OCI-LY7 (cell line): Measurements from ENCODE around the gene TCEANC. TPM values are rescaled to one million over a fixed set of nuclear protein-coding genes. Genes with fewer than 3 reads are reported as not detected.
A peak's percentile ranks its signal among the peaks of the same experiment; 100 is the strongest.

ENCODE experiments used
- BruUV-seq: library from RNA; stranded (reverse); fragments of 400-500 nt; replicated peaks from 2 replicates; lab custom pipeline; 2021; lab: Mats Ljungman, UMichigan
- CTCF ChIA-PET: fragments of 300-600 bp; sonication (Branson Sonifier 250); formaldehyde crosslinking; loops from one replicate; lab custom pipeline; 2022; ENCODE audit warnings: antibody characterized with exemption; ENCODE audit not compliant: unreplicated experiment; lab: Charles Lee
- POLR2A ChIA-PET: fragments of 300-600 bp; sonication (Branson Sonifier 250); formaldehyde crosslinking; loops from one replicate; lab custom pipeline; 2022; ENCODE audit warnings: antibody characterized with exemption; lab: Charles Lee
- DNase-seq: peaks from one replicate; pipeline ENCODE4 v3.0.0-alpha.2; 2015; ENCODE audit warnings: low spot score
- H2AFZ ChIP-seq: fragments of 200-600 bp; sonication (generic), shearing (Covaris generic); 2 replicates; pipeline ENCODE4 v1.6.1; 2014; ENCODE audit warnings: mild to moderate bottlenecking, antibody characterized with exemption, low read length, moderate library complexity
- H3K27ac ChIP-seq: fragments of 200-600 bp; sonication (generic); 2 replicates; pipeline ENCODE4 v1.5.1; 2014; ENCODE audit warnings: mixed run types, low read depth, mild to moderate bottlenecking, moderate library complexity, low read length, inconsistent platforms; ENCODE audit not compliant: poor library complexity, severe bottlenecking
- H3K36me3 ChIP-seq: fragments of 200-600 bp; sonication (generic); 2 replicates; pipeline ENCODE4 v1.6.1; 2014; ENCODE audit warnings: mild to moderate bottlenecking, antibody characterized with exemption, low read length, moderate library complexity, mixed read lengths; ENCODE audit not compliant: insufficient read depth
- H3K4me1 ChIP-seq: fragments of 200-600 bp; sonication (generic); 2 replicates; pipeline ENCODE4 v1.5.1; 2014; ENCODE audit warnings: mild to moderate bottlenecking, low read length; ENCODE audit not compliant: insufficient read depth, poor library complexity, severe bottlenecking
- H3K4me2 ChIP-seq: fragments of 200-600 bp; sonication (generic); 2 replicates; pipeline ENCODE4 v1.6.1; 2014; ENCODE audit warnings: mild to moderate bottlenecking, low read length
- H3K4me3 ChIP-seq: fragments of 200-600 bp; sonication (generic); 2 replicates; pipeline ENCODE4 v1.5.1; 2014; ENCODE audit warnings: mild to moderate bottlenecking, low read depth, low read length; ENCODE audit not compliant: poor library complexity, severe bottlenecking
- H3K79me2 ChIP-seq: fragments of 200-600 bp; sonication (generic); 2 replicates; pipeline ENCODE4 v1.6.1; 2016; ENCODE audit warnings: low read depth, mild to moderate bottlenecking, low read length, moderate library complexity, mixed read lengths; ENCODE audit not compliant: insufficient read depth
- H3K9me2 ChIP-seq: fragments of 200-600 bp; sonication (generic); 2 replicates; pipeline ENCODE4 v1.6.1; 2016; ENCODE audit warnings: mild to moderate bottlenecking, low read length, mixed read lengths; ENCODE audit not compliant: insufficient read depth
- H3K9me3 ChIP-seq: fragments of 200-600 bp; sonication (generic); 2 replicates; pipeline ENCODE4 v1.6.1; 2014; ENCODE audit warnings: mild to moderate bottlenecking, mixed run types, low read length, mixed read lengths
- H4K20me1 ChIP-seq: fragments of 200-600 bp; sonication (generic); 2 replicates; pipeline ENCODE4 v1.6.1; 2014; ENCODE audit warnings: mild to moderate bottlenecking, antibody characterized with exemption, low read length, moderate library complexity, mixed read lengths; ENCODE audit not compliant: insufficient read depth
- EZH2phosphoT487 ChIP-seq: fragments of 200-600 bp; sonication (generic); IDR thresholded peaks from 2 replicates; pipeline ENCODE4 v1.6.1; 2018; ENCODE audit warnings: low read depth, borderline replicate concordance, mild to moderate bottlenecking, mixed run types, antibody characterized with exemption, low read length, moderate library complexity, mixed read lengths
- intact Hi-C: fragments of 100-400 bp; cut with micrococcal nuclease; formaldehyde crosslinking; loops from one replicate; pipeline ENCODE4 v1.10.0; 2022; ENCODE audit not compliant: unreplicated experiment
- total RNA-seq, 2 experiments: library from RNA; depleted of rRNA in 1 of 2; stranded (reverse); fragments of >200 nt in 1 of 2; shearing (Covaris generic) in 1 of 2; gene quantifications; 2 replicates each; pipeline ENCODE4 v1.2.3, GENCODE V29; 2014 to 2022
- TF ChIP-seq, protein P1 (sequence below): fragments of 200-600 bp; sonication (generic); conservative IDR thresholded peaks from 2 replicates; pipeline ENCODE4 v1.5.1; 2014; ENCODE audit warnings: mild to moderate bottlenecking, antibody characterized with exemption, low read length, moderate library complexity, mixed read lengths

Gene TCEANC
- total RNA-seq, 2 experiments from 2014 or later: 4.0 to 4.5 TPM

DNA sequence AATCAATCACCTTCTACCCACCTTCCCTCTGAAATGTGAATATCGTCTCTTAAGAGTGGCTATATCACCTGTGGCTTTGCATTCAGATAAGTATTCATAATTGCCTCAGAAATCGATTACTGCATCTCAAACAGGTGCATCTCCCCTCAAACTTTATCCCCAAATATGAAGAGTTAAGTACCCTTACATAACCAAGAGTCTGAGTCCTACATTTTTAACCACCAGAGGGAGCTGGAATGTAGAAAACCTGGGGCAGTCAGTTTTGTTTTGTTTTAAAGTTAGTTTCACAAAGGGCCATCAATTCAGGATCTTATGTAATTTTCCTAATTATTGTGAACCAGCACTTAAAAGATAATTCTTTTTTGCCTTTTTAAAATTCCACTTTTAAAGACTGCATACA lies 5.7 kb downstream of the TCEANC start:
- intact Hi-C loops: loop anchor here (1.0 to 5.0 kb wide), 4 partner anchors 32 to 374 kb away; no protein-coding TSS in a partner anchor
- POLR2A ChIA-PET: interaction anchor here (1.2 kb wide), 1 partner anchor 30 kb away, joined by 4 read pairs; the partner anchor contains the start of gene RAB9A
- Histone ChIP-seq H3K27ac (peak overlapping the region; percentile 40), H3K4me1 (peaks cover 20% of the 10 kb centered on the region), H3K9me2 (no peaks in the 10 kb centered on the region), H3K36me3 (peaks cover 17% of the 10 kb centered on the region), H4K20me1 (no peaks in the 10 kb centered on the region), H3K4me2 (peak overlapping the region; percentile 77), H3K79me2 (peaks cover 12% of the 10 kb centered on the region; the same call in 1 of the 2 replicates), H3K9me3 (no peaks in the 10 kb centered on the region), H3K4me3 (peak overlapping the region; percentile 44), H2AFZ (peak overlapping the region; percentile 98)
- CTCF ChIA-PET: no interaction called here
- no TSS peak for BruUV-seq
- TF ChIP-seq, protein P1, sequence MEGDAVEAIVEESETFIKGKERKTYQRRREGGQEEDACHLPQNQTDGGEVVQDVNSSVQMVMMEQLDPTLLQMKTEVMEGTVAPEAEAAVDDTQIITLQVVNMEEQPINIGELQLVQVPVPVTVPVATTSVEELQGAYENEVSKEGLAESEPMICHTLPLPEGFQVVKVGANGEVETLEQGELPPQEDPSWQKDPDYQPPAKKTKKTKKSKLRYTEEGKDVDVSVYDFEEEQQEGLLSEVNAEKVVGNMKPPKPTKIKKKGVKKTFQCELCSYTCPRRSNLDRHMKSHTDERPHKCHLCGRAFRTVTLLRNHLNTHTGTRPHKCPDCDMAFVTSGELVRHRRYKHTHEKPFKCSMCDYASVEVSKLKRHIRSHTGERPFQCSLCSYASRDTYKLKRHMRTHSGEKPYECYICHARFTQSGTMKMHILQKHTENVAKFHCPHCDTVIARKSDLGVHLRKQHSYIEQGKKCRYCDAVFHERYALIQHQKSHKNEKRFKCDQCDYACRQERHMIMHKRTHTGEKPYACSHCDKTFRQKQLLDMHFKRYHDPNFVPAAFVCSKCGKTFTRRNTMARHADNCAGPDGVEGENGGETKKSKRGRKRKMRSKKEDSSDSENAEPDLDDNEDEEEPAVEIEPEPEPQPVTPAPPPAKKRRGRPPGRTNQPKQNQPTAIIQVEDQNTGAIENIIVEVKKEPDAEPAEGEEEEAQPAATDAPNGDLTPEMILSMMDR: peak; percentile 85
- TF ChIP-seq EZH2phosphoT487: no peak
- DNase-seq: peak; percentile 65

DNA sequence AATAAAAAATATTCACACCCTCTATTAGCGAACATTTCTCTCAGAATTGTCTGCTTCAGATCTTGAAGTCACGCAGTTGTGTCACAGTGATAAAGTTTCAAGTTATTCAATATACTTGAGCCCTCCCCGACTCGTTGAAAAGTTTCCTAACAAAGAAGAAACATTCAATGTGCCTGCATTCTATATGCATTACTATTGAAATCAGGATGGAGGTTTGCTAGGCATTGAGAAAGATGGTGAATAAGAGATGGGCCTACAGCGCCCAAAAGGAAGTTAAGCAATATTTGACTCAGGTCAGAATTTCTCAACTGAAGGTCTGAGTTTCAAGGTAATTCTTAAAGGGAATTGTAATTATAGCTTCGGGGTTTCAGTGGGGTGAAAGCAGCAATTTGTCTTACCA lies 6.1 kb downstream of the TCEANC start:
- CTCF ChIA-PET: no interaction called here

More for the DNA sequence above, 6.1 kb downstream of the TCEANC start:
- POLR2A ChIA-PET: interaction anchor here (1.2 kb wide), 1 partner anchor 29 kb away, joined by 4 read pairs; the partner anchor contains the start of gene RAB9A
- DNase-seq: peak; percentile 7
- H4K20me1 ChIP-seq: no peaks in the 10 kb centered on the region
- peaks cover 16% of the 10 kb centered on the region for H3K4me1 ChIP-seq
- peak overlapping the region; percentile 44 for H3K4me3 ChIP-seq
- H3K27ac ChIP-seq: peak overlapping the region; percentile 40
- peak overlapping the region; percentile 77 for H3K4me2 ChIP-seq
- H2AFZ ChIP-seq: peak overlapping the region; percentile 98
- no TSS peak for BruUV-seq
- no peaks in the 10 kb centered on the region for H3K9me2 ChIP-seq
- H3K36me3 ChIP-seq: peaks cover 17% of the 10 kb centered on the region
- H3K79me2 ChIP-seq: peaks cover 7% of the 10 kb centered on the region; the same call in 1 of the 2 replicates
- TF ChIP-seq EZH2phosphoT487: no peak
- TF ChIP-seq, protein P1: no peak
- no peaks in the 10 kb centered on the region for H3K9me3 ChIP-seq
- intact Hi-C loops: loop anchor here (1.0 to 5.0 kb wide), 3 partner anchors 32 to 373 kb away; no protein-coding TSS in a partner anchor
